ENCODE results near the gene HSPG2. TPM values are rescaled to one million over a fixed set of nuclear protein-coding genes. Genes with fewer than 3 reads are reported as not detected.

The HSPG2 gene
- total and polyA plus RNA-seq, 2 experiments from 2014 or later: 62.3 to 193 TPM

- TF ChIP-seq CTCF (IDR thresholded peaks at IDR 0.05; ENCODE audit: low read depth, low read length): no peak
- DNase-seq (ENCODE audit: low read depth in 1 of 2, low spot score in 1 of 2): no peak
- no peaks in the 10 kb centered on the region for H3K9me3 ChIP-seq (ENCODE audit: low read depth)
- no peak overlapping the region for H3K4me3 ChIP-seq
- peaks cover 37% of the 10 kb centered on the region for H3K4me1 ChIP-seq (ENCODE audit: low read depth)
- H3K27me3 ChIP-seq: no peaks in the 10 kb centered on the region
- no peaks in the 10 kb centered on the region for H3K36me3 ChIP-seq
- peak overlapping the region; percentile 51 for H3K27ac ChIP-seq
These were observed 4.3 kb upstream of the HSPG2 start for GRCh38 chr1:21941370-21941769.

- DNase-seq (ENCODE audit: low read depth in 1 of 2, low spot score in 1 of 2): no peak
- TF ChIP-seq CTCF (IDR thresholded peaks at IDR 0.05; ENCODE audit: low read depth, low read length): no peak
- Histone ChIP-seq H3K27ac (peak overlapping the region; percentile 55), H3K27me3 (no peaks in the 10 kb centered on the region), H3K4me3 (no peak overlapping the region), H3K36me3 (no peaks in the 10 kb centered on the region), H3K9me3 (ENCODE audit: low read depth) (no peaks in the 10 kb centered on the region), H3K4me1 (ENCODE audit: low read depth) (peaks cover 43% of the 10 kb centered on the region)
These were observed 3.4 kb upstream of the HSPG2 start for GRCh38 chr1:21940492-21940891.

GRCh38 chr1:21939650-21940374 is 2.7 kb upstream of the HSPG2 start:
- DNase-seq (ENCODE audit: low read depth in 1 of 2, low spot score in 1 of 2): peak; percentile 79 to 94
- no peaks in the 10 kb centered on the region for H3K27me3 ChIP-seq
- H3K4me1 ChIP-seq (ENCODE audit: low read depth): peaks cover 47% of the 10 kb centered on the region
- no peak overlapping the region for H3K4me3 ChIP-seq
- peak; percentile 50 for TF ChIP-seq CTCF (IDR thresholded peaks at IDR 0.05; ENCODE audit: low read depth, low read length)
- no peaks in the 10 kb centered on the region for H3K36me3 ChIP-seq
- H3K9me3 ChIP-seq (ENCODE audit: low read depth): no peaks in the 10 kb centered on the region
- H3K27ac ChIP-seq: peak overlapping the region; percentile 55

- H3K36me3 ChIP-seq: no peaks in the 10 kb centered on the region
- DNase-seq (ENCODE audit: low read depth in 1 of 2, low spot score in 1 of 2): no peak
- no peak overlapping the region for H3K4me3 ChIP-seq
- TF ChIP-seq CTCF (IDR thresholded peaks at IDR 0.05; ENCODE audit: low read depth, low read length): no peak
- H3K9me3 ChIP-seq (ENCODE audit: low read depth): no peaks in the 10 kb centered on the region
- no peaks in the 10 kb centered on the region for H3K27me3 ChIP-seq
- peaks cover 47% of the 10 kb centered on the region for H3K4me1 ChIP-seq (ENCODE audit: low read depth)
- H3K27ac ChIP-seq: peak overlapping the region; percentile 15
These were observed 1.8 kb upstream of the HSPG2 start for GRCh38 chr1:21938732-21939538.

- peak; percentile 92 to 94 for DNase-seq (ENCODE audit: low read depth in 1 of 2, low spot score in 1 of 2)
- Histone ChIP-seq H3K27ac (peak overlapping the region; percentile 33), H3K27me3 (no peaks in the 10 kb centered on the region), H3K4me3 (peak overlapping the region; percentile 40), H3K4me1 (ENCODE audit: low read depth) (peaks cover 58% of the 10 kb centered on the region), H3K9me3 (ENCODE audit: low read depth) (no peaks in the 10 kb centered on the region), H3K36me3 (no peaks in the 10 kb centered on the region)
- no peak for TF ChIP-seq CTCF (IDR thresholded peaks at IDR 0.05; ENCODE audit: low read depth, low read length)
These were observed 437 bp upstream of the HSPG2 start for GRCh38 chr1:21937372-21938121.

Data from cardiac muscle cell (in vitro differentiated cells and primary cell).